NCI-H345 treated with DMSO at 0.1 percent for 48 hours (cell line): ENCODE results near the gene DLG2.
"Not testable (repeated sequence)": the region's sequence is repeated elsewhere in the genome, so short reads cannot be mapped to it uniquely, and the experiment has no call there.

Source experiments
- DNase-seq: peaks from one replicate; lab custom pipeline; 2025; ENCODE audit not compliant: unreplicated experiment; lab: John Stamatoyannopoulos, UW

The DLG2 gene

GRCh38 chr11:85247797-85248196 is 379.3 kb downstream of the DLG2 start:
- no peak for DNase-seq

GRCh38 chr11:85238906-85239305 is 388.2 kb downstream of the DLG2 start:
- DNase-seq, result no peak

- DNase-seq, result not testable (repeated sequence)
Measured at GRCh38 chr11:85238038-85238437, 389.1 kb downstream of the DLG2 start.

GRCh38 chr11:85236211-85236610 is 390.9 kb downstream of the DLG2 start:
- no peak for DNase-seq

DNA sequence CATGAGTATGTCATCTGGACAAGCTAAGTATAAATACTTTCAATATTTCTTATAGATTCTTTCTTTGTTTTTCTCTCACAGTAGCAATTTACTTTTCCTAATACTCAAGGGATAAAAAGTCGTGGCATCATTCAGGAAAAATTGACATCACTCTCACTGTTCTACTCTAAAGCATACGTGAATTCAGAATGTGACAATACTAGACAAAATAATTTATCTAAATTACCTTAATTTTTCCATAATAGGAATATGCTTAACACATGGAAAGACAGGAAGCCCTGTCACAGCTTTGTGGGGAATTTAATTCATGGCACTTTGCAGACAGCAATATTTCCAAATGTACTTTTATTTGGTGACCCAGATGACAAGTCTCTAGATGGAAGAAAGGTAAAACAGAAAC is 394.6 kb downstream of the DLG2 start:
- DNase-seq, result no peak

DNA sequence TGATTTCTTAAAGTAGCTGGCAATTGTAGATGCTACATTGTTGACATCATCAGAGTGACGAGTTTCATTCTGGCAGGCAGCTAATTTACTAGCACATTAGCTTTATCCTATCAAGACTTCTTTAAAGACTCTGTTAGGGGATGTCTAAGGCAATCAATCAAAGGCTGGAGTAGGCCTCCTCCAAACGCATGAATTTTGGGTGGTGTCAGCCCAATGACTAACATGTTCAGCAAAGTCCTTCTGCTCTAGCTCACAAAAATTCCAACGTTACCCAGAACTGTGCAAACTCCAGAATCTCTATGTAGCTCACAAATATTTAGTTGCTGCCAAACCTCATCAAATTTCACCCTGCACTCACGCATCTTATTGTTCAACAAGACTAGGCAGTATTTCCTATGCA is 395.6 kb downstream of the DLG2 start:
- DNase-seq, result no peak

GRCh38 chr11:85229723-85230122 is 397.4 kb downstream of the DLG2 start:
- not testable (repeated sequence) for DNase-seq

DNA sequence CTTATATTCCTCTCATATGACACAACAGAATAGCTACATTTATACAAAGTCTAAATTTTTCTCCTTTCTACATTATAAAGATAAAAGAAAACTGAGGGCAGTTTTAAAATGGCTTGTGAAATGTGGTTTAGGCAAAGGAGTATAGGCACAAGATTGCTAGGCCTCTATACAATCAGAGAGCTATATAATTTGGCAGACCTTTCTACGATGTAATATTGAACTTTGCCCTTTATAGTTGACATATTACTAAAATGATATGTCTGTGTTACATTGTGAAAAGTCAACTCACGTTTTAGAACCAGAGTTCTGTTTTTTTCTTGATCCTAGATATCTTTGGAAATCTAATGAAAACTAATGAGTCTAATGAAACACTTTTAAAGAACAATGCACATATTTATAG is 430.2 kb downstream of the DLG2 start:
- DNase-seq, result no peak

GRCh38 chr11:85195934-85196333 is 431.2 kb downstream of the DLG2 start:
- no peak for DNase-seq

- no peak for DNase-seq
Measured at GRCh38 chr11:85187992-85188391, 439.2 kb downstream of the DLG2 start.

- no peak for DNase-seq
Measured at GRCh38 chr11:85184721-85185120, 442.4 kb downstream of the DLG2 start.

GRCh38 chr11:85182441-85183387 is 444.4 kb downstream of the DLG2 start:
- peak; percentile 8 for DNase-seq

- DNase-seq, result no peak
Measured at GRCh38 chr11:85180528-85180927, 446.6 kb downstream of the DLG2 start.

GRCh38 chr11:85171648-85172257 is 455.4 kb downstream of the DLG2 start:
- no peak for DNase-seq

- DNase-seq, result no peak
Measured at GRCh38 chr11:85170184-85170583, 457.0 kb downstream of the DLG2 start.

DNA sequence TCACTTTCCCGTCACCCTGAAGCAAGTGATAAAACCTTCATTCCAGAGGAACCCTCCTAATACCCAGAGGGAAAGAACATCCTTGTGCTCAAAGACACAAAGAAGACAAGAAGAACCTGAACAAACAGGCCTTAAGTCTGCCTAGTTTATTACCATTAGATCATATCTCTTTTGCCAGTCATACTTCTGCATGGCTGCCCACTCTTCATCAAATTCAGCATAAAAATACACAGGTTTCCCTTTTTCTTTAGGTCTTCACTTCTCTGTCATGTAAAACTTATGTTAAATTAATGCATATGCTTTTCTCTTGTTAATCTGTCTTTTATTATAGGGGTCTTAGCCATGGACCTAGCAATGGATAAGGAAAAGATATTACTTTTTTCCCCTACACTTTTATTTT is 459.7 kb downstream of the DLG2 start:
- DNase-seq, result no peak

- DNase-seq, result no peak
Measured at GRCh38 chr11:85167038-85167437, 460.1 kb downstream of the DLG2 start.

DNA sequence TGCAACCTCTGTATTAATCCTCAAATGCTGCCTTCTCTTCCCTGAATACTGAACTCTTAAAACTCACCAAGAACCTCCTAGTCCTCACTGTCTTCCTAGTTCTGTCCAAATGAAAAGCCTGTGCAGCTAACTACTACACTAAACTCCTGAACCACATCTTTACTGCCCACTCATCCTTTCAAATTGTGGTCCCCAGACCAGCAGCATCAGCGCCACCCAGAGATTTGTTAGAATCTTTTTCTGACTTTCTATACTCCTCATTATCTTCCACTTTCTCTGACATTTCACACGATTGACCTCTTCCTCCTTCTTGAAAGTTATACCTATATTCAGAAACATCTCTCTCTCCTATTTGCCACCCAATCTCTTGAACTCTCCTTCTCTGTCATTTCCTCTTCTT is 461.3 kb downstream of the DLG2 start:
- no peak for DNase-seq

GRCh38 chr11:85164743-85165142 is 462.4 kb downstream of the DLG2 start:
- no peak for DNase-seq

DNA sequence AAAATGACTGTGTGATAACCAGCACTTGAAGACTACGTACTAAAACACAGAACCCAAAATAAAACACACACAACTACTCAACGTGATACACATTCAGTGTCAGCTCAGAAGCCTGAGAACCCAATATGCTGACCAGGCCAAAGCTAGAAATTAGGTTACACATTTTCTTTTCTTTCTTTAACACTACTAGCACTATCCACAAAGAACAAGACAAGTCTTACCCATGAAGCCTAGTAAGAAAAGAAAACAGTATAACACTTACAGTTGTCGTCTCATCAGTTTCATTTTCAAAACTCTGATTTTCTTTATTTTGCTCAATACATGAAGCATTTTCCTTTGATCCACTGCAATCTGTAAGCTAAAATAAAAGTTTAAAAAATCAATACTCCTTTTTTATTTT is 472.9 kb downstream of the DLG2 start:
- no peak for DNase-seq

- DNase-seq, result no peak
Measured at GRCh38 chr11:85137597-85137996, 489.5 kb downstream of the DLG2 start.

DNA sequence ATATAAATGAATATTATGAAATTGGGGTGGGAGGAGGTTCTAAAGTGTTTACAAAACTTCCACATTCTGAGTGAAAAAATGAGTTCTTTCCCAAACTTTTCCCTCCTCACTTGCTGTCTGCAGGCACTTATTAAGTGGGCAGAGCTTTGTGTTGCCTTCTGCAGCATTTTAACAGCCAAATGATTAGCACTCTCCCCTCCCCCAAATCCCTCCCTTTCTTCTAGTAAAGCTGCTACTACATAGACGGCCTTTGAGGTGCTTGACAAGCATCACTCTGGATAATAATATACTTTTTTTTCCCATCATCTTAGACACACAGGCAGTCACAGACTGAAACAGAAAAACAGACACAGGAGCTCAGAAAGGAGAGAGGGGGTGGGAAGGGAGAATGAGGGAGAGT is 493.5 kb downstream of the DLG2 start:
- no peak for DNase-seq
